WTC11 (cell line): ENCODE results near the gene CHN1. TPM values are rescaled to one million over a fixed set of nuclear protein-coding genes. Genes with fewer than 3 reads are reported as not detected.

Experiments
- ATAC-seq: fragments of 200-7000 bp; cut with Tn5 transposase; 2 replicates; pipeline ENCODE4 v1.10.0; 2021; ENCODE audit warnings: mild to moderate bottlenecking, moderate library complexity
- CTCF ChIA-PET: fragments of 300-600 bp; sonication (Branson Sonifier 250); formaldehyde crosslinking; loops from one replicate; lab custom pipeline; 2021; ENCODE audit warnings: antibody characterized with exemption; lab: Charles Lee
- POLR2A ChIA-PET: fragments of 350-600 bp; sonication (Branson Sonifier 250); formaldehyde crosslinking; loops from one replicate; lab custom pipeline; 2021; ENCODE audit warnings: antibody characterized with exemption; lab: Charles Lee
- DNase-seq: peaks from one replicate; pipeline ENCODE4 v3.0.0; 2021; ENCODE audit warnings: low spot score
- H3K27ac Mint-ChIP-seq: 2 replicates; pipeline ENCODE4 v1.8.0; 2021; ENCODE audit warnings: mixed read lengths
- H3K27me3 Mint-ChIP-seq: 2 replicates; pipeline ENCODE4 v1.8.0; 2021; ENCODE audit warnings: low read depth, mild to moderate bottlenecking, moderate library complexity, mixed read lengths
- H3K36me3 Mint-ChIP-seq: 2 replicates; pipeline ENCODE4 v1.8.0; 2021; ENCODE audit warnings: mixed read lengths
- H3K4me1 Mint-ChIP-seq: 2 replicates; pipeline ENCODE4 v1.8.0; 2022; ENCODE audit warnings: mixed read lengths
- H3K4me3 Mint-ChIP-seq: 2 replicates; pipeline ENCODE4 v1.8.0; 2021; ENCODE audit warnings: mild to moderate bottlenecking, moderate library complexity, mixed read lengths
- H3K9me3 Mint-ChIP-seq: 2 replicates; pipeline ENCODE4 v1.8.0; 2021; ENCODE audit warnings: mixed read lengths
- CREB1 ChIP-seq: sonication (generic); formaldehyde crosslinking; IDR thresholded peaks from 2 replicates; pipeline ENCODE4 v1.8.0; 2023; ENCODE audit warnings: mild to moderate bottlenecking, missing genetic modification reagents
- CREM ChIP-seq: sonication (generic); formaldehyde crosslinking; IDR thresholded peaks from 2 replicates; pipeline ENCODE4 v1.8.1; 2022; ENCODE audit warnings: mild to moderate bottlenecking, missing genetic modification reagents, moderate library complexity
- IRF1 ChIP-seq: sonication (generic); formaldehyde crosslinking; IDR thresholded peaks from 2 replicates; pipeline ENCODE4 v1.8.0; 2023; ENCODE audit warnings: missing genetic modification reagents
- JUN ChIP-seq: sonication (generic); formaldehyde crosslinking; IDR thresholded peaks from 2 replicates; pipeline ENCODE4 v1.8.0; 2023; ENCODE audit warnings: mild to moderate bottlenecking, missing genetic modification reagents
- NFYB ChIP-seq: sonication (generic); formaldehyde crosslinking; conservative IDR thresholded peaks from 2 replicates; pipeline ENCODE4 v1.8.0; 2022; ENCODE audit warnings: low read depth, missing genetic modification reagents
- RELA ChIP-seq: sonication (generic); formaldehyde crosslinking; IDR thresholded peaks from 2 replicates; pipeline ENCODE4 v1.8.1; 2022; ENCODE audit warnings: missing genetic modification reagents, mild to moderate bottlenecking, borderline replicate concordance
- STAT6 ChIP-seq: sonication (generic); formaldehyde crosslinking; conservative IDR thresholded peaks from 2 replicates; pipeline ENCODE4 v1.8.1; 2023; ENCODE audit warnings: mild to moderate bottlenecking, low read depth, missing genetic modification reagents, moderate library complexity
- TCF7 ChIP-seq: sonication (generic); formaldehyde crosslinking; IDR thresholded peaks from 2 replicates; pipeline ENCODE4 v1.8.0; 2022; ENCODE audit warnings: mild to moderate bottlenecking, low read depth, missing genetic modification reagents, moderate library complexity
- TEAD4 ChIP-seq: sonication (generic); formaldehyde crosslinking; IDR thresholded peaks from 2 replicates; pipeline ENCODE4 v1.8.0; 2022; ENCODE audit warnings: mild to moderate bottlenecking, missing genetic modification reagents
- TP53 ChIP-seq: sonication (generic); formaldehyde crosslinking; IDR thresholded peaks from 2 replicates; pipeline ENCODE4 v1.8.1; 2023; ENCODE audit warnings: mild to moderate bottlenecking, missing genetic modification reagents
- ZNF219 ChIP-seq: sonication (generic); formaldehyde crosslinking; IDR thresholded peaks from 2 replicates; pipeline ENCODE4 v1.8.0; 2023; ENCODE audit warnings: missing genetic modification reagents, mild to moderate bottlenecking, borderline replicate concordance
- ZNF263 ChIP-seq: sonication (generic); formaldehyde crosslinking; IDR thresholded peaks from 2 replicates; pipeline ENCODE4 v1.8.1; 2022; ENCODE audit warnings: low read depth, mild to moderate bottlenecking, moderate library complexity, missing genetic modification reagents
- ZNF423 ChIP-seq: fragments of 250-450 bp; sonication (Bioruptor Pico); IDR thresholded peaks from 2 replicates; pipeline ENCODE4 v2.1.2; 2022; ENCODE audit warnings: mild to moderate bottlenecking, moderate library complexity
- total RNA-seq: library from RNA; stranded (reverse); gene quantifications from 3 replicates; pipeline ENCODE4 v1.2.3, GENCODE V29; 2021
- TF ChIP-seq, protein P1 (sequence below): sonication (generic); formaldehyde crosslinking; IDR thresholded peaks from 2 replicates; pipeline ENCODE4 v1.8.1; 2023; ENCODE audit warnings: mild to moderate bottlenecking, missing genetic modification reagents, moderate library complexity
- TF ChIP-seq, protein P2 (sequence below): fragments of 250-450 bp; sonication (Bioruptor Pico); IDR thresholded peaks from 2 replicates; pipeline ENCODE4 v2.1.2; 2022; ENCODE audit warnings: mild to moderate bottlenecking, moderate library complexity
- TF ChIP-seq, protein P3 (sequence below): fragments of 250-450 bp; sonication (Bioruptor Pico); conservative IDR thresholded peaks from 2 replicates; pipeline ENCODE4 v1.9.0; 2021; ENCODE audit warnings: mild to moderate bottlenecking

CHN1 gene
- total RNA-seq, 1 experiment from 2014 or later, result 30.0 TPM

DNA sequence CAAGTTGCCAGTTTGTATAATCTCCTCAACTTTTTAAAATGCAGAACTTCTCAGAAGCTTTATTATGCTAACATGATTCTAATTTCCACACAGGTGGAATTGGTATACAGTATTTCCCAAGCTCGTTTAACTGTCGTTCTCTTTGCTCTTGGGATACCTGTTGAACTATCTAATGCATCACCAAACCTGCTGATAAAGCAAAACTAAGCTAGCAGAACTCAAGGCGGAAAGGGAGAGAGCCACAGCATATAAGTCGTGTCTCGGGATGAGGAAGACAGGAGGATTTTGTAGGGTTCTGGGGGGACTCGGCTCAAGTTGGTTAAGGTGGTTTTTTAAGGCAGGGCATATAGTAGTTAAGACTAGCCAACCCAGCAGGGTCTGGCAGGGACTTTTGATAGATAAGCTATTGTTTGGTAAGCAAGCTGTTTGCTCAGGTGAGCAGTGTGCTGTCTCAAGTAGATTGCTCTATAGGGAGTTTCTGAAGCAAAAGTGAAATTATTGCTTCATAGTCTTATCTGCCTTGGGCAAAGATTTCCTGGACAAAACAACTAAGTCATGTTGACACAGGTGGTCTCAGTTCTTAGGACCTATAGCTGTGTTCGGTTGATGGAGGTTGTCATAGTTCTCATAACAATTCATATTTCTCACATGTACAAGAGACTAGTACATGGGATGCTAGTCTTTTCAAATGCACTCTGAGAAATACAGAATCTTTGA lies 212.7 kb downstream of the CHN1 start (continued):
- TF ChIP-seq CREB1 (CRISPR knock-in tag) (no peak), TCF7 (CRISPR knock-in tag) (no peak), ZNF219 (no peak), JUN (CRISPR knock-in tag) (no peak), TEAD4 (CRISPR knock-in tag) (no peak), CREM (CRISPR knock-in tag) (no peak), ZNF423 (CRISPR knock-in tag) (no peak), STAT6 (CRISPR knock-in tag) (no peak), RELA (CRISPR knock-in tag) (no peak)
- TF ChIP-seq, protein P1, sequence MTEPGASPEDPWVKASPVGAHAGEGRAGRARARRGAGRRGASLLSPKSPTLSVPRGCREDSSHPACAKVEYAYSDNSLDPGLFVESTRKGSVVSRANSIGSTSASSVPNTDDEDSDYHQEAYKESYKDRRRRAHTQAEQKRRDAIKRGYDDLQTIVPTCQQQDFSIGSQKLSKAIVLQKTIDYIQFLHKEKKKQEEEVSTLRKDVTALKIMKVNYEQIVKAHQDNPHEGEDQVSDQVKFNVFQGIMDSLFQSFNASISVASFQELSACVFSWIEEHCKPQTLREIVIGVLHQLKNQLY (CRISPR knock-in tag), result no peak
- TF ChIP-seq, protein P2, sequence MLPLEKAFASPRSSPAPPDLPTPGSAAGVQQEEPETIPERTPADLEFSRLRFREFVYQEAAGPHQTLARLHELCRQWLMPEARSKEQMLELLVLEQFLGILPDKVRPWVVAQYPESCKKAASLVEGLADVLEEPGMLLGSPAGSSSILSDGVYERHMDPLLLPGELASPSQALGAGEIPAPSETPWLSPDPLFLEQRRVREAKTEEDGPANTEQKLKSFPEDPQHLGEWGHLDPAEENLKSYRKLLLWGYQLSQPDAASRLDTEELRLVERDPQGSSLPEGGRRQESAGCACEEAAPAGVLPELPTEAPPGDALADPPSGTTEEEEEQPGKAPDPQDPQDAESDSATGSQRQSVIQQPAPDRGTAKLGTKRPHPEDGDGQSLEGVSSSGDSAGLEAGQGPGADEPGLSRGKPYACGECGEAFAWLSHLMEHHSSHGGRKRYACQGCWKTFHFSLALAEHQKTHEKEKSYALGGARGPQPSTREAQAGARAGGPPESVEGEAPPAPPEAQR (CRISPR knock-in tag), result no peak
- TF ChIP-seq, all 79 proteins: peak for 0

DNA sequence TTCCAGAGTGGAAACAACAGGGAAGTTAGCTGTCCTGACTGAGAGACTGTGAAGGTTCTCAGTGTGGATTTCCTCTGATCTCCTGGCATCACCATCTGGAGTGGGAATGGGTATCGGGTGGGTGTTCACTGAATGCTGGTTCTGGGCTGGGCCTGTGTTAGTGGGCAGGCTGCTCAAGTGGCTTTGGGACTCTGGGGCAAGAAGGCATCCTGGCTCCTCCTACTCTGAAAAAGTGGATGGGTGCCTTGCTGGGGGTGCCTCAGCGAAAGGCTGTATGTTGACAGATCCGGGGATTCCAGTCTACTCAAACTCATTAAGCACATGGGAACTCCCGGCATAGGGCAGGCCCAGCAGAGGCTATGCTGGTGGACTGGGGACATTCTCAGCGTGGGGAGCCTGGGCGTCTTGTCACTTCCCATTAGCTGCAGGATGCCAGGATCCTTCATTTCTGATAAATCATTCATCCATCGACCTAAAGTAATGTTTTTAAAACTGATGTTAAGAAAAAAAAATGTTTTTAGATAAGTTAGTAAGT lies 213.4 kb downstream of the CHN1 start:
- Mint-ChIP-seq H3K4me3 (no peak overlapping the region), H3K9me3 (0 out of 2 replicates have a peak, but pooled peaks cover 3% of the 10 kb centered on the region), H3K27ac (no peak overlapping the region), H3K4me1 (peaks cover 96% of the 10 kb centered on the region), H3K36me3 (peaks cover 5% of the 10 kb centered on the region; the same call in 1 of the 2 replicates), H3K27me3 (no peaks in the 10 kb centered on the region)
- DNase-seq, result no peak
- ChIA-PET CTCF (interaction anchor here (1.6 to 6.0 kb wide), 3 partner anchors 16 to 95 kb away, joined by 3 to 35 read pairs (median 12); no protein-coding TSS in a partner anchor), POLR2A (interaction anchor here (0.5 to 1.0 kb wide), 2 partner anchors 12 to 155 kb away, joined by 5 to 7 read pairs; no protein-coding TSS in a partner anchor)
- ATAC-seq, result no peak
- TF ChIP-seq NFYB (CRISPR knock-in tag), result no peak
- TF ChIP-seq, protein P3, sequence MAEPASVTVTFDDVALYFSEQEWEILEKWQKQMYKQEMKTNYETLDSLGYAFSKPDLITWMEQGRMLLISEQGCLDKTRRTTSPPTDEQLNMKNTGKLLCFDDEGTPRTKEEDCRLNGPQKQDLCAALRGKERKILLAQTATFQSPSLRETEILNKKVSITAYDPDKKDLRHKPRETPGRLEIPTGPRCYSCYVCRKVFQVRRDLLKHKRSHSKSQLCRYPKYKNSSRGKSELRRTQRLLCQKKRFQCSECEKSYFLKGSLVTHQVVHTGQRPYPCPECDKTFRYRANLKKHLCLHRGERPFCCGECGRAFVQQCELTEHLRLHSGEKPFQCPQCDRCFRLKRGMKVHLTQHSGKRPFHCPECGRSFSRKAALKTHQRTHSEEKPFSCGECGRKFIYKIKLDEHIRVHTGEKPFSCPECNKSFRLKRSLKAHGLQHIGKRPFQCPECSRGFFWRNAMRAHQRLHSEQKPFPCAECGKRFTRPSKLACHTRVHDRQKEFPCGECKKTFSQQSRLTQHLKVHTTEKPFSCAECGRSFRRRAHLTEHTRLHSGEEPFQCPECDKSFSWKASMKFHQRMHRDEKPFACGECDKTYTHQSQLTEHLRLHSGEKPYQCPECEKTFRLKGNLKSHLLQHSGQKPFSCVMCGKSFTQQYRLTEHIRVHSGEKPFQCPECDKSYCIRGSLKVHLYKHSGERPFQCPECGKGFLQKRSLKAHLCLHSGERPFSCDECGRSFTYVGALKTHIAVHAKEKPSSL, result no peak
- TF ChIP-seq CREM (CRISPR knock-in tag), result no peak
- TF ChIP-seq TP53, result no peak
- TF ChIP-seq IRF1 (CRISPR knock-in tag), result no peak
- TF ChIP-seq, protein P2 (CRISPR knock-in tag), result no peak
- TF ChIP-seq ZNF423 (CRISPR knock-in tag), result no peak
- no peak for TF ChIP-seq ZNF263
